ENCODE measurements around the gene NRG2. TPM values are rescaled to one million over a fixed set of nuclear protein-coding genes. Genes with fewer than 3 reads are reported as not detected.
A peak's percentile ranks its signal among the peaks of the same experiment; 100 is the strongest.

NRG2 gene
- total and polyA plus RNA-seq, 2 donors (not counting 3 experiments of a cell fraction or from before 2014, with no cell fraction given) = 0.26 to 0.42 TPM

DNA sequence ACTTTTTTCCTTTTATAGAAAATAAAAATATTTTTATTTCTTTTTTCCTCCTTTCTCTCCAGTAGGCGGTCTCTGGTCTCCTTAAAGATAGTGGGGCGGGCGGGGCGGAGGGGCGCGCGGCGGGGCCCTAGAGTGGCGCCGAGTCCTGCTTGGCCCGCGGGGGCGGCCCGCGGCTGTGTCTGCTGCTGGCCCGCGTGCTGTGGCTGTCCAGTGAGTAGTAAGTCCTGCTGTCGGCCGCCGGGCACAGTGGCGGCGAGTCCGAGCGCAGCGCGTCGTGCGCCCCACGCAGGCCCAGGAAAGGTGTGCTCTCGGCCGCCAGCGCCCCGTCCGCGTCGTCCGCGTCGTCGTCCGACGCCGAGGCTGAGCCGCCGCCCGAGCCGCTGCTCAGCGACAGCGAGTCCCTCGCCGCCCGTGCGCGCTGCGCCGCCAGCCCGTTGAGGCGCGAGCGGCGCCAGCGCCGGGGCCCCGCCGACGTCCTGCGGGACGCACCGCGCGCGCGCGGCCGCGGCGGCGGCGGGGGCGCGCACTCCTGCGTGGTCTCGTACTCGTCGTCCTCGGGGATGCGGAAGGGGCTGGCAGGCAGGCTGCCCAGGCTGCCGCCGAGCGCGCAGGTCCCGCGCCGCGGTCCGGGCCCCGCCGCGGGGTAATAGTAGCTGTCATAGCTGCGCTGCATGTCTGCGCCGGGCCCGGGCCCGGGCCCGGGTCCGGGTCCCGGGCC lies 195.2 kb downstream of the NRG2 start:
- Histone ChIP-seq H3K36me3 (ENCODE audit: control insufficient read depth in 2 of 2, extremely low read depth in 1 of 2, insufficient read depth in 2 of 2, low read length in 2 of 2) (no peaks in the 10 kb centered on the region), H3K9me1 (replicated peaks; ENCODE audit: control insufficient read depth, extremely low read depth, insufficient read depth, low read length) (no peaks in the 10 kb centered on the region), H3K79me2 (ENCODE audit: control insufficient read depth, insufficient read depth, low read length) (no peaks in the 10 kb centered on the region), H3K4me2 (ENCODE audit: insufficient read depth, low read length) (peak overlapping the region; percentile 62), H4K20me1 (replicated peaks; ENCODE audit: control insufficient read depth, extremely low read depth, insufficient read depth, low read length) (no peaks in the 10 kb centered on the region), H3K4me3 (replicated peaks in 1 of 3; ENCODE audit: insufficient read depth in 1 of 3, low read depth in 1 of 3, low read length in 3 of 3) (peak overlapping the region; percentile 34 to 65 (median 34)), H2AFZ (ENCODE audit: low read depth, low read length) (peak overlapping the region; percentile 75), H3K9me3 (replicated peaks; ENCODE audit: control insufficient read depth, insufficient read depth, low read length) (no peaks in the 10 kb centered on the region), H3K9ac (replicated peaks; ENCODE audit: extremely low read depth, insufficient read depth, low read length) (peak overlapping the region; percentile 34), H3K27me3 (ENCODE audit: control insufficient read depth in 2 of 2, insufficient read depth in 2 of 2, low read length in 2 of 2) (peaks cover 4% of the 10 kb centered on the region in 2 experiments), H3K4me1 (ENCODE audit: control insufficient read depth, extremely low read depth, insufficient read depth, low read length) (no peaks in the 10 kb centered on the region), H3K27ac (ENCODE audit: insufficient read depth, low read depth, low read length) (no peak overlapping the region)
- TF ChIP-seq, protein P1, sequence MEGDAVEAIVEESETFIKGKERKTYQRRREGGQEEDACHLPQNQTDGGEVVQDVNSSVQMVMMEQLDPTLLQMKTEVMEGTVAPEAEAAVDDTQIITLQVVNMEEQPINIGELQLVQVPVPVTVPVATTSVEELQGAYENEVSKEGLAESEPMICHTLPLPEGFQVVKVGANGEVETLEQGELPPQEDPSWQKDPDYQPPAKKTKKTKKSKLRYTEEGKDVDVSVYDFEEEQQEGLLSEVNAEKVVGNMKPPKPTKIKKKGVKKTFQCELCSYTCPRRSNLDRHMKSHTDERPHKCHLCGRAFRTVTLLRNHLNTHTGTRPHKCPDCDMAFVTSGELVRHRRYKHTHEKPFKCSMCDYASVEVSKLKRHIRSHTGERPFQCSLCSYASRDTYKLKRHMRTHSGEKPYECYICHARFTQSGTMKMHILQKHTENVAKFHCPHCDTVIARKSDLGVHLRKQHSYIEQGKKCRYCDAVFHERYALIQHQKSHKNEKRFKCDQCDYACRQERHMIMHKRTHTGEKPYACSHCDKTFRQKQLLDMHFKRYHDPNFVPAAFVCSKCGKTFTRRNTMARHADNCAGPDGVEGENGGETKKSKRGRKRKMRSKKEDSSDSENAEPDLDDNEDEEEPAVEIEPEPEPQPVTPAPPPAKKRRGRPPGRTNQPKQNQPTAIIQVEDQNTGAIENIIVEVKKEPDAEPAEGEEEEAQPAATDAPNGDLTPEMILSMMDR (IDR thresholded peaks at IDR 0.05; ENCODE audit: extremely low read depth in 1 of 2, insufficient read depth in 1 of 2, low read depth in 1 of 2, low read length in 2 of 2) = no peak
- TF ChIP-seq POLR2A (IDR thresholded peaks at IDR 0.05; ENCODE audit: low read depth, low read length) (peak; percentile 42), GATA2 (IDR thresholded peaks at IDR 0.05; ENCODE audit: insufficient read depth, insufficient read length, low read depth, low read length) (no peak), JUN (IDR thresholded peaks at IDR 0.05; ENCODE audit: borderline replicate concordance, insufficient read depth, insufficient read length, low read depth) (no peak), POLR2AphosphoS5 (IDR thresholded peaks at IDR 0.05; ENCODE audit: insufficient read depth, low read depth, low read length) (peak; percentile 45), FOS (IDR thresholded peaks at IDR 0.05; ENCODE audit: borderline replicate concordance, insufficient read depth, low read length) (no peak), MYC (IDR thresholded peaks at IDR 0.05; ENCODE audit: low read depth, low read length) (no peak), EZH2 (IDR thresholded peaks at IDR 0.05; ENCODE audit: borderline replicate concordance, low read depth, low read length, severe bottlenecking) (peak; percentile 52)
- TF ChIP-seq, protein P2, sequence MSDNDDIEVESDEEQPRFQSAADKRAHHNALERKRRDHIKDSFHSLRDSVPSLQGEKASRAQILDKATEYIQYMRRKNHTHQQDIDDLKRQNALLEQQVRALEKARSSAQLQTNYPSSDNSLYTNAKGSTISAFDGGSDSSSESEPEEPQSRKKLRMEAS (IDR thresholded peaks at IDR 0.05; ENCODE audit: insufficient read depth, insufficient read length) = no peak
- dilution Hi-C loops (cut with MboI; ENCODE audit: extremely low pct_ligation_motif_present, low sequenced_read_pairs) (no loop called here), intact Hi-C loops (cut with micrococcal nuclease) (no loop called here)
- ChIA-PET POLR2A (no interaction called here), CTCF (interaction anchor here (0.6 to 5.0 kb wide), 5 partner anchors 24 to 121 kb away, joined by 3 to 37 read pairs (median 12); no protein-coding TSS in a partner anchor)
- peak; percentile 71 for DNase-seq (ENCODE audit: low read depth, low spot score)
- no TSS peak for BruUV-seq (replicated peaks)
- peak; percentile 55 for FAIRE-seq

Measured in endothelial cell of umbilical vein (primary cell).